ENCODE measurements around the gene GNA15. TPM values are rescaled to one million over a fixed set of nuclear protein-coding genes. Genes with fewer than 3 reads are reported as not detected.

GNA15 gene
- total RNA-seq, 2 donors from 2014 or later, result not detected

- no peak overlapping the region for H3K27ac Mint-ChIP-seq
- WGBS, 2 experiments (ENCODE audit: insufficient coverage in 1 of 2, insufficient read length in 1 of 2), result 92 to 100% methylated on average over 2 to 20 of the region's 20 CpGs
- Histone ChIP-seq H3K27me3 (ENCODE audit: control insufficient read depth, insufficient read depth, low read length, poor library complexity, severe bottlenecking) (no peaks in the 10 kb centered on the region), H3K4me1 (ENCODE audit: control insufficient read depth, insufficient read depth, low read length) (no peaks in the 10 kb centered on the region), H3K27ac (ENCODE audit: low read depth, low read length) (no peak overlapping the region), H3K36me3 (ENCODE audit: control insufficient read depth, insufficient read depth, low read length) (no peaks in the 10 kb centered on the region), H3K9me3 (ENCODE audit: control insufficient read depth, low read length) (no peaks in the 10 kb centered on the region), H3K4me3 (ENCODE audit: low read length) (no peak overlapping the region), H3K9ac (ENCODE audit: extremely low read depth, low read length, poor library complexity, severe bottlenecking) (no peak overlapping the region)
- H3K4me1 Mint-ChIP-seq, result no peaks in the 10 kb centered on the region
- no peak for DNase-seq
- H3K9me3 Mint-ChIP-seq, result no peaks in the 10 kb centered on the region
- no peaks in the 10 kb centered on the region for H3K27me3 Mint-ChIP-seq (ENCODE audit: insufficient read depth)
- TF ChIP-seq CTCF (conservative IDR thresholded peaks at IDR 0.05), result no peak
- H3K36me3 Mint-ChIP-seq (ENCODE audit: low read depth), result no peaks in the 10 kb centered on the region
- H3K4me3 Mint-ChIP-seq, result no peak overlapping the region
Observed at GRCh38 chr19:3148503-3148902, 12.7 kb downstream of the GNA15 start.

GRCh38 chr19:3149089-3149488 lies 13.3 kb downstream of the GNA15 start:
- H3K27ac ChIP-seq (ENCODE audit: low read depth, low read length), result no peak overlapping the region
- H3K4me1 Mint-ChIP-seq, result no peaks in the 10 kb centered on the region
- H3K9me3 Mint-ChIP-seq, result no peaks in the 10 kb centered on the region
- H3K27me3 ChIP-seq (ENCODE audit: control insufficient read depth, insufficient read depth, low read length, poor library complexity, severe bottlenecking), result no peaks in the 10 kb centered on the region
- no peaks in the 10 kb centered on the region for H3K36me3 ChIP-seq (ENCODE audit: control insufficient read depth, insufficient read depth, low read length)
- no peaks in the 10 kb centered on the region for H3K4me1 ChIP-seq (ENCODE audit: control insufficient read depth, insufficient read depth, low read length)
- no peak for DNase-seq
- H3K27ac Mint-ChIP-seq, result no peak overlapping the region
- no peaks in the 10 kb centered on the region for H3K36me3 Mint-ChIP-seq (ENCODE audit: low read depth)
- H3K4me3 ChIP-seq (ENCODE audit: low read length), result no peak overlapping the region
- TF ChIP-seq CTCF (conservative IDR thresholded peaks at IDR 0.05), result no peak
- 75 to 90% methylated on average over 2 to 6 of the region's 6 CpGs for WGBS, 2 experiments (ENCODE audit: insufficient coverage in 1 of 2, insufficient read length in 1 of 2)
- no peaks in the 10 kb centered on the region for H3K27me3 Mint-ChIP-seq (ENCODE audit: insufficient read depth)
- no peak overlapping the region for H3K4me3 Mint-ChIP-seq
- H3K9me3 ChIP-seq (ENCODE audit: control insufficient read depth, low read length), result no peaks in the 10 kb centered on the region
- H3K9ac ChIP-seq (ENCODE audit: extremely low read depth, low read length, poor library complexity, severe bottlenecking), result no peak overlapping the region

GRCh38 chr19:3149526-3150505 lies 14.0 kb downstream of the GNA15 start:
- Mint-ChIP-seq H3K4me1 (no peaks in the 10 kb centered on the region), H3K36me3 (ENCODE audit: low read depth) (no peaks in the 10 kb centered on the region), H3K4me3 (no peak overlapping the region), H3K9me3 (no peaks in the 10 kb centered on the region), H3K27ac (peak overlapping the region; percentile 44), H3K27me3 (ENCODE audit: insufficient read depth) (no peaks in the 10 kb centered on the region)
- H3K36me3 ChIP-seq (ENCODE audit: control insufficient read depth, insufficient read depth, low read length), result no peaks in the 10 kb centered on the region
- H3K4me3 ChIP-seq (ENCODE audit: low read length), result no peak overlapping the region
- 81 to 82% methylated on average over 7 to 35 of the region's 35 CpGs for WGBS, 2 experiments (ENCODE audit: insufficient coverage in 1 of 2, insufficient read length in 1 of 2)
- H3K4me1 ChIP-seq (ENCODE audit: control insufficient read depth, insufficient read depth, low read length), result no peaks in the 10 kb centered on the region
- no peak for DNase-seq
- TF ChIP-seq CTCF (conservative IDR thresholded peaks at IDR 0.05), result no peak
- no peaks in the 10 kb centered on the region for H3K9me3 ChIP-seq (ENCODE audit: control insufficient read depth, low read length)
- no peak overlapping the region for H3K9ac ChIP-seq (ENCODE audit: extremely low read depth, low read length, poor library complexity, severe bottlenecking)
- no peak overlapping the region for H3K27ac ChIP-seq (ENCODE audit: low read depth, low read length)
- H3K27me3 ChIP-seq (ENCODE audit: control insufficient read depth, insufficient read depth, low read length, poor library complexity, severe bottlenecking), result no peaks in the 10 kb centered on the region
